B cell (primary cell): ENCODE results near the gene COL8A2. TPM values are rescaled to one million over a fixed set of nuclear protein-coding genes. Genes with fewer than 3 reads are reported as not detected.

Source experiments
- ATAC-seq: fragments of 200-7000 bp; cut with Tn5 transposase; one replicate; pipeline ENCODE4 v1.10.0; 2021; ENCODE audit warnings: low read depth, mild to moderate bottlenecking, moderate number of reproducible peaks, moderate library complexity
- CTCF ChIA-PET: fragments of 350-600 bp; sonication (Branson Sonifier 250); formaldehyde crosslinking; loops from one replicate; lab custom pipeline; 2021; ENCODE audit warnings: antibody characterized with exemption, inconsistent platforms; lab: Charles Lee
- POLR2A ChIA-PET: fragments of 350-600 bp; sonication (Branson Sonifier 250); formaldehyde crosslinking; loops from one replicate; lab custom pipeline; 2021; ENCODE audit warnings: antibody characterized with exemption; lab: Charles Lee
- DNase-seq: peaks from one replicate; pipeline ENCODE4 v3.0.0; 2013
- H2AFZ ChIP-seq: 2 replicates; pipeline ENCODE4 v1.6.1; 2012; ENCODE audit warnings: mild to moderate bottlenecking, low read depth, low read length; ENCODE audit not compliant: insufficient read depth, poor library complexity, severe bottlenecking
- H3K27ac ChIP-seq, 2 donors: 1 replicate in 1 of 2; 2 replicates in 1 of 2; pipeline ENCODE4 v1.5.1; 2012 to 2013; ENCODE audit warnings: low read length in 2 of 2, mild to moderate bottlenecking in 2 of 2, moderate library complexity in 1 of 2
- H3K27me3 ChIP-seq, 4 experiments: fragments of 200-600 bp in 1 of 4; sonication (generic) in 1 of 4; replicated peaks in 1 of 4; 1 replicate in 2 of 4; 2 replicates in 2 of 4; pipeline versions ENCODE4 v1.6.1 to v1.7.0; 2013 to 2016; ENCODE audit warnings: low read length in 3 of 4, mild to moderate bottlenecking in 2 of 4, mixed read lengths in 1 of 4, moderate library complexity in 1 of 4; ENCODE audit not compliant: insufficient read depth in 4 of 4, control insufficient read depth in 3 of 4; ENCODE audit errors: control extremely low read depth in 1 of 4
- H3K36me3 ChIP-seq, 2 experiments: replicated peaks in 1 of 2; 1 replicate in 1 of 2; 2 replicates in 1 of 2; pipeline versions ENCODE4 v1.6.1 to v1.7.1; 2013; ENCODE audit warnings: low read length in 1 of 2; ENCODE audit not compliant: insufficient read depth in 2 of 2, control insufficient read depth in 1 of 2; ENCODE audit errors: control extremely low read depth in 1 of 2, extremely low read depth in 1 of 2
- H3K4me1 ChIP-seq, 2 donors: fragments of 200-600 bp in 1 of 2; sonication (generic) in 1 of 2; 1 replicate in 1 of 2; 2 replicates in 1 of 2; pipeline versions ENCODE4 v1.5.1 to v1.6.1; 2013 to 2017; ENCODE audit warnings: low read length in 2 of 2; ENCODE audit not compliant: control insufficient read depth in 2 of 2, insufficient read depth in 2 of 2
- H3K4me2 ChIP-seq: replicated peaks from 2 replicates; pipeline ENCODE3; 2012; ENCODE audit warnings: mild to moderate bottlenecking, low read depth, low read length; ENCODE audit not compliant: poor library complexity, severe bottlenecking
- H3K4me3 ChIP-seq, 5 experiments: fragments of 200-600 bp in 1 of 5; sonication (generic) in 1 of 5; 1 replicate in 3 of 5; 2 replicates in 2 of 5; pipeline versions ENCODE4 v1.5.1 to v1.7.0; 2011 to 2016; ENCODE audit warnings: low read length in 4 of 5, mild to moderate bottlenecking in 4 of 5, low read depth in 2 of 5, control low read depth in 1 of 5, moderate library complexity in 1 of 5; ENCODE audit not compliant: insufficient read depth in 1 of 5; ENCODE audit errors: control extremely low read depth in 1 of 5, extremely low read depth in 1 of 5
- H3K79me2 ChIP-seq: fragments of 200-600 bp; sonication (generic); one replicate; pipeline ENCODE4 v1.6.0; 2016; ENCODE audit warnings: low read length; ENCODE audit not compliant: control insufficient read depth, insufficient read depth
- H3K9ac ChIP-seq: fragments of 200-600 bp; sonication (generic); 2 replicates; pipeline ENCODE4 v1.6.1; 2017; ENCODE audit warnings: mild to moderate bottlenecking, low read length, moderate library complexity
- H3K9me3 ChIP-seq, 3 donors: one replicate each; pipeline versions ENCODE4 v1.6.1 to v1.7.1; 2013; ENCODE audit warnings: low read length in 2 of 3; ENCODE audit not compliant: control insufficient read depth in 2 of 3, insufficient read depth in 1 of 3; ENCODE audit errors: control extremely low read depth in 1 of 3
- H4K20me1 ChIP-seq: 2 replicates; pipeline ENCODE4 v1.6.0; 2012; ENCODE audit warnings: mild to moderate bottlenecking, low read length; ENCODE audit not compliant: insufficient read depth, control insufficient read depth, poor library complexity, severe bottlenecking
- H3K27ac Mint-ChIP-seq: one replicate; pipeline ENCODE4 v1.8.0; 2021; ENCODE audit warnings: mixed read lengths
- H3K27me3 Mint-ChIP-seq: one replicate; pipeline ENCODE4 v1.8.0; 2021; ENCODE audit warnings: mixed read lengths
- H3K4me1 Mint-ChIP-seq: one replicate; pipeline ENCODE4 v1.8.0; 2021; ENCODE audit warnings: mixed read lengths
- H3K4me3 Mint-ChIP-seq: one replicate; pipeline ENCODE4 v1.8.0; 2021; ENCODE audit warnings: mixed read lengths
- H3K9me3 Mint-ChIP-seq: one replicate; pipeline ENCODE4 v1.8.0; 2022; ENCODE audit warnings: mixed read lengths; ENCODE audit not compliant: insufficient read depth
- CTCF ChIP-seq: fragments of 200-600 bp; IDR thresholded peaks from one replicate; pipeline ENCODE4 v1.8.0; 2022; ENCODE audit warnings: antibody characterized with exemption, mild to moderate bottlenecking
- EZH2 ChIP-seq: IDR thresholded peaks from 2 replicates; pipeline ENCODE4 v1.6.1; 2012; ENCODE audit warnings: borderline replicate concordance, low read depth, mild to moderate bottlenecking, moderate library complexity, low read length; ENCODE audit not compliant: insufficient read depth, poor library complexity, severe bottlenecking
- WGBS: methylation state at CpG from one replicate; pipeline ENCODE4 v1.1.5; 2013; ENCODE audit warnings: missing lambda C conversion rate; ENCODE audit not compliant: insufficient coverage; 5-methylcytosine and 5-hydroxymethylcytosine counted together
- intact Hi-C: fragments of 100-400 bp; cut with micrococcal nuclease; formaldehyde crosslinking; loops from one replicate; pipeline ENCODE4 v1.10.0; 2022
- polyA plus RNA-seq: library from polyadenylated mRNA; depleted of rRNA; stranded (reverse); fragments of >200 nt; gene quantifications from 2 replicates; pipeline ENCODE4 v1.2.3, GENCODE V29; 2012
- total RNA-seq, 2 donors: library from RNA; stranded (reverse); fragments of 120-200 nt in 1 of 2; gene quantifications; 1 replicate in 1 of 2; 2 replicates in 1 of 2; pipeline versions ENCODE4 v1.2.3 to v1.2.4, GENCODE V29; 2013 to 2022

The COL8A2 gene
- total and polyA plus RNA-seq, 2 donors (not counting 1 experiment from before 2014, with no cell fraction given), result 0.17 TPM; not detected in 1

GRCh38 chr1:36088577-36089392 is 36.2 kb downstream of the COL8A2 start, which contains the start of gene ADPRS:
ADPRS (plus strand) TSS chr1:36088892; CDS start chr1:36088905, 13 bp downstream.
- H3K79me2 ChIP-seq, result peaks cover 45% of the 10 kb centered on the region
- intact Hi-C loops, result loop anchor here (1.0 to 2.0 kb wide), 6 partner anchors 61 to 362 kb away; partner anchors contain the start of genes AGO1, AGO3, OSCP1 and THRAP3
- DNase-seq (peak; percentile 95), ATAC-seq (peak; percentile 88)
- Mint-ChIP-seq H3K4me3 (peak within 1 kb of the TSS; percentile 97), H3K9me3 (no peaks in the 10 kb centered on the region), H3K4me1 (peaks cover 22% of the 10 kb centered on the region), H3K27ac (peak within 1 kb of the TSS; percentile 94), H3K27me3 (peaks cover 16% of the 10 kb centered on the region)
- no peak for TF ChIP-seq EZH2
- TF ChIP-seq CTCF, result peak; percentile 97
- H3K9ac ChIP-seq, result peak within 1 kb of the TSS; percentile 94
- H3K4me1 ChIP-seq, result peaks cover 23 to 28% of the 10 kb centered on the region in 2 donors
- peak within 1 kb of the TSS; percentile 87 for H3K4me2 ChIP-seq
- peak within 1 kb of the TSS; percentile 78 to 92 for H3K27ac ChIP-seq
- peak within 1 kb of the TSS; percentile 96 for H2AFZ ChIP-seq
- peak within 1 kb of the TSS; percentile 79 to 98 (median 84) for H3K4me3 ChIP-seq
- CTCF ChIA-PET, result interaction anchor here (2.7 kb wide), 1 partner anchor 61 kb away, joined by 7 read pairs; the partner anchor contains the start of gene TRAPPC3
- no peaks in the 10 kb centered on the region for H4K20me1 ChIP-seq
- under 1% methylated on average over 83 of the region's 84 CpGs for WGBS
- POLR2A ChIA-PET, result interaction anchor here (1.0 to 1.5 kb wide), 2 partner anchors 61 to 136 kb away, joined by 3 read pairs; partner anchors contain the start of gene THRAP3
- H3K36me3 ChIP-seq, result peaks cover 0 to 27% of the 10 kb centered on the region in 2 experiments
- peaks cover 0 to 3% (median 0%) of the 10 kb centered on the region in 3 donors for H3K9me3 ChIP-seq
- H3K27me3 ChIP-seq, result peaks cover 0 to 18% (median 9%) of the 10 kb centered on the region in 4 experiments
